Measurements from ENCODE around the gene MIEF2.

Gene MIEF2

GRCh38 chr17:18254888-18255649, 5.4 kb upstream of the MIEF2 start:
- H3K9me3 ChIP-seq (ENCODE audit: insufficient read depth, low read depth, low read length) = no peaks in the 10 kb centered on the region
- no peak overlapping the region for H3K4me3 ChIP-seq (ENCODE audit: low read length, poor library complexity, severe bottlenecking)
- H2AFZ ChIP-seq (ENCODE audit: low read length) = no peak overlapping the region
- peaks cover 16% of the 10 kb centered on the region for H3K4me1 ChIP-seq (ENCODE audit: insufficient read depth, low read length, poor library complexity, severe bottlenecking)
- H3F3A ChIP-seq (ENCODE audit: low read depth) = no peaks in the 10 kb centered on the region
- H3K4me2 ChIP-seq (ENCODE audit: low read depth, low read length, poor library complexity, severe bottlenecking) = no peak overlapping the region
- peaks cover 25% of the 10 kb centered on the region for H4K20me1 ChIP-seq (ENCODE audit: insufficient read depth, low read length, poor library complexity, severe bottlenecking)
- no peak for TF ChIP-seq EZH2phosphoT487 (IDR thresholded peaks at IDR 0.05; ENCODE audit: borderline replicate concordance)
- no peak for TF ChIP-seq CTCF (conservative IDR thresholded peaks at IDR 0.05; ENCODE audit: low read length)
- H3K36me3 ChIP-seq (ENCODE audit: insufficient read depth, low read length) = peaks cover 45% of the 10 kb centered on the region; the same call in 1 of the 2 replicates
- no peaks in the 10 kb centered on the region for H3K27me3 ChIP-seq (ENCODE audit: insufficient read depth, low read length, poor library complexity, severe bottlenecking)
- H3K9ac ChIP-seq (ENCODE audit: low read depth, low read length, poor library complexity, severe bottlenecking) = no peak overlapping the region
- no peaks in the 10 kb centered on the region for H3K9me2 ChIP-seq (replicated peaks; ENCODE audit: low read depth, low read length)
- H3K79me2 ChIP-seq (ENCODE audit: insufficient read depth, low read length) = peaks cover 30% of the 10 kb centered on the region

GRCh38 chr17:18256351-18256750, 4.1 kb upstream of the MIEF2 start:
- H3K36me3 ChIP-seq (ENCODE audit: insufficient read depth, low read length) = peaks cover 33% of the 10 kb centered on the region; the same call in 1 of the 2 replicates

GRCh38 chr17:18256776-18257175, 3.7 kb upstream of the MIEF2 start:
- H3K9ac ChIP-seq (ENCODE audit: low read depth, low read length, poor library complexity, severe bottlenecking) = peak overlapping the region; percentile 84
- peaks cover 36% of the 10 kb centered on the region for H3K79me2 ChIP-seq (ENCODE audit: insufficient read depth, low read length)
- H3K9me2 ChIP-seq (replicated peaks; ENCODE audit: low read depth, low read length) = no peaks in the 10 kb centered on the region
- H3K4me3 ChIP-seq (ENCODE audit: low read length, poor library complexity, severe bottlenecking) = peak overlapping the region; percentile 76
- peaks cover 31% of the 10 kb centered on the region; the same call in 1 of the 2 replicates for H3K36me3 ChIP-seq (ENCODE audit: insufficient read depth, low read length)
- H3K9me3 ChIP-seq (ENCODE audit: insufficient read depth, low read depth, low read length) = no peaks in the 10 kb centered on the region
- no peaks in the 10 kb centered on the region for H3F3A ChIP-seq (ENCODE audit: low read depth)
- no peaks in the 10 kb centered on the region for H3K27me3 ChIP-seq (ENCODE audit: insufficient read depth, low read length, poor library complexity, severe bottlenecking)
- peaks cover 25% of the 10 kb centered on the region for H4K20me1 ChIP-seq (ENCODE audit: insufficient read depth, low read length, poor library complexity, severe bottlenecking)
- H2AFZ ChIP-seq (ENCODE audit: low read length) = no peak overlapping the region
- H3K4me1 ChIP-seq (ENCODE audit: insufficient read depth, low read length, poor library complexity, severe bottlenecking) = peaks cover 23% of the 10 kb centered on the region
- TF ChIP-seq CTCF (conservative IDR thresholded peaks at IDR 0.05; ENCODE audit: low read length) = no peak
- TF ChIP-seq EZH2phosphoT487 (IDR thresholded peaks at IDR 0.05; ENCODE audit: borderline replicate concordance) = no peak
- H3K4me2 ChIP-seq (ENCODE audit: low read depth, low read length, poor library complexity, severe bottlenecking) = peak overlapping the region; percentile 80

More at GRCh38 chr17:18256351-18256750, 4.1 kb upstream of the MIEF2 start:
- H3K4me3 ChIP-seq (ENCODE audit: low read length, poor library complexity, severe bottlenecking) = peak overlapping the region; percentile 76
- peak overlapping the region; percentile 80 for H3K4me2 ChIP-seq (ENCODE audit: low read depth, low read length, poor library complexity, severe bottlenecking)
- no peaks in the 10 kb centered on the region for H3K27me3 ChIP-seq (ENCODE audit: insufficient read depth, low read length, poor library complexity, severe bottlenecking)
- H3K9ac ChIP-seq (ENCODE audit: low read depth, low read length, poor library complexity, severe bottlenecking) = peak overlapping the region; percentile 84
- H3K9me2 ChIP-seq (replicated peaks; ENCODE audit: low read depth, low read length) = no peaks in the 10 kb centered on the region
- H4K20me1 ChIP-seq (ENCODE audit: insufficient read depth, low read length, poor library complexity, severe bottlenecking) = peaks cover 25% of the 10 kb centered on the region
- TF ChIP-seq EZH2phosphoT487 (IDR thresholded peaks at IDR 0.05; ENCODE audit: borderline replicate concordance) (no peak), CTCF (conservative IDR thresholded peaks at IDR 0.05; ENCODE audit: low read length) (no peak)
- peaks cover 32% of the 10 kb centered on the region for H3K79me2 ChIP-seq (ENCODE audit: insufficient read depth, low read length)
- no peaks in the 10 kb centered on the region for H3F3A ChIP-seq (ENCODE audit: low read depth)
- H3K9me3 ChIP-seq (ENCODE audit: insufficient read depth, low read depth, low read length) = no peaks in the 10 kb centered on the region
- peaks cover 19% of the 10 kb centered on the region for H3K4me1 ChIP-seq (ENCODE audit: insufficient read depth, low read length, poor library complexity, severe bottlenecking)
- H2AFZ ChIP-seq (ENCODE audit: low read length) = no peak overlapping the region

Measured in Loucy (cell line).